ENCODE results near the gene ZC3H4. TPM values are rescaled to one million over a fixed set of nuclear protein-coding genes. Genes with fewer than 3 reads are reported as not detected.

ZC3H4 gene
- total and polyA plus RNA-seq, 2 of the 8 experiments (the other 6 are each of a cell fraction or from before 2014, with no cell fraction given), result 6.6 to 92.0 TPM

DNA sequence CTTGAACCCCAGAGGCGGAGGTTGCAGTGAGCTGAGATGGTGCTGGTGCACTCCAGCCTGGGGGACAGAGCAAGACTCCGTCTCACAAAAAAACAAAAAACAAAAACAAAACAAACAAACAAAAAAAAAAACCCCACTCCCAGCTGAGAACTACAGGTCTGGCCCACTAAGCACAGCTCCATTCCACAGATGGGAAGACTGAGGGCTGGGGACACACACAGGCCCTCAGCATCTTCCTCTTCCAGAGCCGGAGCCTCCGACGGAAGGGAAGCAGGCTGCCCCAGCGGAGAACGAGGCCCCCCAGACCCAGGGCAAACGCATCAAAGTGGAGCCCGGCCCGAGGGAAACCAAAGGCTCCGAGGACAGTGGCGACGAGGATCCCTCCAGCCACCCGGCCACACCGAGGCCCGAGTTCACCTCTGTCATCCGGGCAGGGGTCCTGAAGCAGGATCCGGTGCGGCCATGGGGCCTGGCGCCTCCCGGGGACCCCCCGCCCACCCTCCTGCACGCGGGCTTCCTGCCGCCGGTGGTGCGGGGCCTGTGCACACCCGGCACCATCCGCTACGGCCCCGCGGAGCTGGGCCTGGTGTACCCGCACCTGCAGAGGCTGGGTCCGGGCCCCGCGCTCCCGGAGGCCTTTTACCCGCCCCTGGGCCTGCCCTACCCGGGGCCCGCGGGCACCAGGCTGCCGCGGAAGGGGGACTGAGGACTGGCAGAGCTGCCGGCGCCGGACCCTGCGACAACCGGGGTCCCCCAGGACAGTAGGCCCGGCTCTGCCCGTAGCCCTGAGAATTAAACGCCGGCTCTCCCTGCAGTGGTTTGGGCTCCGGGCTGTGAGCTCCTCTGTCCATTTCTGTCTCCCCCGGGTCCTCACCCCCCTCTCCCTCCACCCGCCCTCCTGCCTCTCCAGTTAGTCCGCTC is 68.4 kb downstream of the ZC3H4 start:
- no peak overlapping the region for H3K56ac ChIP-seq (replicated peaks; ENCODE audit: insufficient read length, low read depth, low read length)
- peaks cover 6% of the 10 kb centered on the region for H3K79me1 ChIP-seq (ENCODE audit: low read depth, low read length)
- no peak overlapping the region for H2AK5ac ChIP-seq (ENCODE audit: low read depth, low read length)
- H3K27me3 ChIP-seq (replicated peaks in 1 of 4; ENCODE audit: control insufficient read depth in 3 of 4, extremely low read depth in 1 of 4, insufficient read depth in 3 of 4, low read length in 3 of 4), result no peaks in the 10 kb centered on the region
- no peak overlapping the region for H3K27ac ChIP-seq (ENCODE audit: low read depth, low read length)
- no peak overlapping the region for H3K4me3 ChIP-seq (ENCODE audit: extremely low read depth in 1 of 4, insufficient read depth in 2 of 4, low read depth in 3 of 4, low read length in 4 of 4)
- FAIRE-seq, result no peak
- no peak overlapping the region for H3K4me2 ChIP-seq (ENCODE audit: insufficient read depth in 1 of 2, low read depth in 2 of 2, low read length in 2 of 2)
- H2AFZ ChIP-seq (ENCODE audit: low read length), result no peak overlapping the region
- H3K9me3 ChIP-seq (ENCODE audit: insufficient read depth in 2 of 2, low read depth in 1 of 2, low read length in 1 of 2), result no peaks in the 10 kb centered on the region
- H3K4ac ChIP-seq (replicated peaks; ENCODE audit: insufficient read length, low read depth, low read length), result no peak overlapping the region
- H2BK5ac ChIP-seq (ENCODE audit: low read depth, low read length), result no peak overlapping the region
- no peak overlapping the region for H3K18ac ChIP-seq (ENCODE audit: extremely low read depth, low read length)
- WGBS, 2 experiments (ENCODE audit: extremely low coverage in 1 of 2, insufficient coverage in 1 of 2, insufficient read length in 1 of 2, insufficient replicate concordance in 2 of 2, low coverage in 1 of 2, low lambda C conversion rate in 2 of 2, missing lambda C conversion rate in 1 of 2), result 93% methylated on average over 44 of the region's 56 CpGs; no CpG with 5 or more reads in 1 of the 2 experiments
- H3K79me2 ChIP-seq (ENCODE audit: control insufficient read depth in 1 of 2, insufficient read depth in 2 of 2, low read length in 2 of 2), result peaks cover 0 to 10% of the 10 kb centered on the region in 2 experiments; a peak in 2 of 4 replicates
- TF ChIP-seq BRCA1 (IDR thresholded peaks at IDR 0.05; ENCODE audit: low read depth, low read length) (no peak), E2F6 (IDR thresholded peaks at IDR 0.05) (no peak), POLR2AphosphoS5 (IDR thresholded peaks at IDR 0.05; ENCODE audit: low read depth, low read length) (no peak)
- TF ChIP-seq, protein P1, sequence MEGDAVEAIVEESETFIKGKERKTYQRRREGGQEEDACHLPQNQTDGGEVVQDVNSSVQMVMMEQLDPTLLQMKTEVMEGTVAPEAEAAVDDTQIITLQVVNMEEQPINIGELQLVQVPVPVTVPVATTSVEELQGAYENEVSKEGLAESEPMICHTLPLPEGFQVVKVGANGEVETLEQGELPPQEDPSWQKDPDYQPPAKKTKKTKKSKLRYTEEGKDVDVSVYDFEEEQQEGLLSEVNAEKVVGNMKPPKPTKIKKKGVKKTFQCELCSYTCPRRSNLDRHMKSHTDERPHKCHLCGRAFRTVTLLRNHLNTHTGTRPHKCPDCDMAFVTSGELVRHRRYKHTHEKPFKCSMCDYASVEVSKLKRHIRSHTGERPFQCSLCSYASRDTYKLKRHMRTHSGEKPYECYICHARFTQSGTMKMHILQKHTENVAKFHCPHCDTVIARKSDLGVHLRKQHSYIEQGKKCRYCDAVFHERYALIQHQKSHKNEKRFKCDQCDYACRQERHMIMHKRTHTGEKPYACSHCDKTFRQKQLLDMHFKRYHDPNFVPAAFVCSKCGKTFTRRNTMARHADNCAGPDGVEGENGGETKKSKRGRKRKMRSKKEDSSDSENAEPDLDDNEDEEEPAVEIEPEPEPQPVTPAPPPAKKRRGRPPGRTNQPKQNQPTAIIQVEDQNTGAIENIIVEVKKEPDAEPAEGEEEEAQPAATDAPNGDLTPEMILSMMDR (IDR thresholded peaks at IDR 0.05; ENCODE audit: control extremely low read depth in 1 of 3, insufficient read depth in 1 of 3, low read depth in 1 of 3, low read length in 3 of 3), result no peak
- no peak overlapping the region for H3K14ac ChIP-seq (ENCODE audit: insufficient read length)
- peaks cover 4% of the 10 kb centered on the region for H3K23me2 ChIP-seq (ENCODE audit: low read depth, low read length)
- DNase-seq (ENCODE audit: low read depth in 1 of 2, low spot score in 2 of 2), result no peak
- no peak overlapping the region for H3K9ac ChIP-seq (replicated peaks in 1 of 4; ENCODE audit: extremely low read depth in 1 of 4, low read depth in 3 of 4, low read length in 3 of 4)
- H2BK20ac ChIP-seq (ENCODE audit: low read length), result no peak overlapping the region
- H3K36me3 ChIP-seq (ENCODE audit: control insufficient read depth in 2 of 4, insufficient read depth in 4 of 4, low read length in 3 of 4), result peaks cover 0 to 6% (median 2%) of the 10 kb centered on the region in 4 experiments; a peak in 2 of 8 replicates
- no peak overlapping the region for H2BK120ac ChIP-seq (replicated peaks; ENCODE audit: low read depth, low read length)
- H2BK15ac ChIP-seq (ENCODE audit: low read length), result no peak overlapping the region
- no peak overlapping the region for H2BK12ac ChIP-seq (ENCODE audit: low read depth, low read length)
- H4K20me1 ChIP-seq (replicated peaks in 1 of 2; ENCODE audit: control insufficient read depth in 1 of 2, insufficient read depth in 2 of 2, low read length in 2 of 2), result peaks cover 3% of the 10 kb centered on the region in 2 experiments
- peaks cover 0 to 5% (median 4%) of the 10 kb centered on the region in 4 experiments; a peak in 3 of 7 replicates for H3K4me1 ChIP-seq (replicated peaks in 1 of 4; ENCODE audit: control insufficient read depth in 3 of 4, insufficient read depth in 4 of 4, low read length in 3 of 4)
- no peak overlapping the region for H4K5ac ChIP-seq (ENCODE audit: insufficient read length, low read depth, low read length)
- H4K8ac ChIP-seq (ENCODE audit: extremely low read depth, insufficient read depth, low read length), result no peak overlapping the region
- ChIA-PET POLR2A (ENCODE audit: partially characterized antibody) (interaction anchor here (0.7 to 1.7 kb wide), 8 partner anchors 8 to 171 kb away, joined by 3 to 7 read pairs (median 3); partner anchors contain the start of gene SAE1), CTCF (ENCODE audit: partially characterized antibody) (interaction anchor here (0.6 to 4.9 kb wide), 7 partner anchors 10 to 529 kb away, joined by 3 to 22 read pairs (median 3); no protein-coding TSS in a partner anchor)
- H4K91ac ChIP-seq (replicated peaks; ENCODE audit: insufficient read length, low read length), result no peak overlapping the region
- H3K23ac ChIP-seq (ENCODE audit: insufficient read length), result no peak overlapping the region
